K562 (cell line): ENCODE results near the gene EYA2. TPM values are rescaled to one million over a fixed set of nuclear protein-coding genes. Genes with fewer than 3 reads are reported as not detected.

ENCODE experiments used
- ATAC-seq: fragments of 200-7000 bp; cut with Tn5 transposase; 3 replicates; pipeline ENCODE4 v1.9.1; 2020; ENCODE audit warnings: moderate library complexity
- BruUV-seq: library from RNA; stranded (reverse); fragments of 400-500 nt; replicated peaks from 2 replicates; lab custom pipeline; 2021; lab: Mats Ljungman, UMichigan
- CTCF ChIA-PET: fragments of 300-600 bp; formaldehyde crosslinking; extraction: SDS; loops from one replicate; lab custom pipeline; 2021; ENCODE audit warnings: low intra/inter-chr PET ratio; lab: Yijun Ruan, JAX
- POLR2A ChIA-PET: fragments of 300-600, 350-650 bp; sonication (Branson Sonifier 250); formaldehyde crosslinking; extraction: SDS; loops from one replicate; lab custom pipeline; 2021; ENCODE audit warnings: antibody characterized with exemption, inconsistent platforms; lab: Yijun Ruan, JAX
- DNase-seq, 4 experiments: peaks; one replicate each; pipeline versions ENCODE4 v3.0.0 to v3.0.0-alpha.2; 2011 to 2018; ENCODE audit warnings: low spot score in 3 of 4, mixed read lengths in 3 of 4; ENCODE audit errors: extremely low read depth in 1 of 4
- FAIRE-seq: peaks from 2 replicates; lab custom pipeline; 2011; peaks lifted over from hg19 to GRCh38; lab: Jason Lieb, UNC
- H2AFZ ChIP-seq: 2 replicates; pipeline ENCODE4 v1.6.0; 2011; ENCODE audit warnings: low read depth, low read length, control low read depth, inconsistent platforms
- H3K27ac ChIP-seq: fragments of 200-600 bp; 3 replicates; pipeline ENCODE4 v1.8.0; 2011; ENCODE audit warnings: low read depth, mild to moderate bottlenecking, control low read depth, inconsistent platforms, low read length, moderate library complexity, mixed read lengths; ENCODE audit errors: extremely low read depth
- H3K27me3 ChIP-seq, 2 experiments: fragments of 300-600 bp in 1 of 2; 2 replicates in 1 of 2; 3 replicates in 1 of 2; pipeline versions ENCODE4 v1.6.0 to v1.8.0; 2011; ENCODE audit warnings: inconsistent platforms in 2 of 2, low read length in 2 of 2, mild to moderate bottlenecking in 1 of 2, mixed read lengths in 1 of 2, moderate library complexity in 1 of 2; ENCODE audit not compliant: control insufficient read depth in 2 of 2, insufficient read depth in 2 of 2
- H3K36me3 ChIP-seq: fragments of 300-600 bp; 3 replicates; pipeline ENCODE4 v1.8.0; 2011; ENCODE audit warnings: mild to moderate bottlenecking, low read length, inconsistent platforms; ENCODE audit not compliant: control insufficient read depth, insufficient read depth
- H3K4me1 ChIP-seq, 2 experiments: fragments of 200-600 bp in 1 of 2; replicated peaks in 1 of 2; 2 replicates in 1 of 2; 3 replicates in 1 of 2; pipeline versions ENCODE4 v1.5.1 to v1.8.0; 2011; ENCODE audit warnings: inconsistent platforms in 2 of 2, low read length in 2 of 2, mild to moderate bottlenecking in 1 of 2, mixed read lengths in 1 of 2, moderate library complexity in 1 of 2; ENCODE audit not compliant: control insufficient read depth in 2 of 2, insufficient read depth in 2 of 2
- H3K4me2 ChIP-seq: 2 replicates; pipeline ENCODE4 v1.6.1; 2011; ENCODE audit warnings: low read length, control low read depth, inconsistent platforms, mixed read lengths; ENCODE audit not compliant: insufficient read depth
- H3K4me3 ChIP-seq: fragments of 200-600 bp; sonication (generic), shearing (Covaris generic); 2 replicates; pipeline ENCODE4 v1.5.1; 2016; ENCODE audit warnings: control low read depth, inconsistent platforms
- H3K79me2 ChIP-seq: fragments of 200-600 bp; 3 replicates; pipeline ENCODE4 v1.8.0; 2011; ENCODE audit warnings: low read length, inconsistent platforms; ENCODE audit not compliant: control insufficient read depth, insufficient read depth
- H3K9ac ChIP-seq, 2 experiments: 2 replicates each; pipeline versions ENCODE4 v1.6.0 to v1.6.1; 2011; ENCODE audit warnings: low read depth in 2 of 2, low read length in 2 of 2, control low read depth in 1 of 2, inconsistent platforms in 1 of 2, mild to moderate bottlenecking in 1 of 2, mixed read lengths in 1 of 2; ENCODE audit not compliant: insufficient read depth in 1 of 2
- H3K9me1 ChIP-seq: one replicate; pipeline ENCODE4 v1.6.0; 2011; ENCODE audit warnings: inconsistent platforms, mild to moderate bottlenecking, low read length, moderate library complexity; ENCODE audit not compliant: control insufficient read depth, insufficient read depth
- H3K9me3 ChIP-seq: replicated peaks from 2 replicates; pipeline ENCODE4 v1.5.1; 2011; ENCODE audit warnings: low read depth, low read length, inconsistent platforms; ENCODE audit not compliant: control insufficient read depth, insufficient read depth
- H4K20me1 ChIP-seq: replicated peaks from 2 replicates; pipeline ENCODE4 v1.6.1; 2011; ENCODE audit warnings: low read length, inconsistent platforms, mixed read lengths; ENCODE audit not compliant: control insufficient read depth, insufficient read depth
- EGR1 ChIP-seq: fragments of 450-650 bp; conservative IDR thresholded peaks from 2 replicates; pipeline ENCODE4 v1.6.1; 2017; ENCODE audit warnings: mild to moderate bottlenecking
- GABPA ChIP-seq: fragments of 200-800 bp; sonication (Bioruptor generic); conservative IDR thresholded peaks from 2 replicates; pipeline ENCODE4 v1.6.1; 2016; ENCODE audit warnings: low read depth, missing genetic modification characterization, missing compliant biosample characterization
- HMG20B ChIP-seq: fragments of 250-450 bp; sonication (Bioruptor Pico); IDR thresholded peaks from 2 replicates; pipeline ENCODE4 v1.5.0; 2021; ENCODE audit warnings: mild to moderate bottlenecking
- PRPF4 ChIP-seq: fragments of 200-400 bp; formaldehyde crosslinking; IDR thresholded peaks from one replicate; pipeline ENCODE4 v1.6.1; 2017; ENCODE audit warnings: low read length, low read depth, mild to moderate bottlenecking; ENCODE audit not compliant: insufficient read depth, poor library complexity, severe bottlenecking
- PTRF ChIP-seq: fragments of 450-650 bp; IDR thresholded peaks from 2 replicates; pipeline ENCODE4 v1.6.1; 2016; ENCODE audit warnings: mild to moderate bottlenecking, missing genetic modification characterization, missing compliant biosample characterization
- ZNF224 ChIP-seq: sonication (generic); formaldehyde crosslinking; IDR thresholded peaks from 2 replicates; pipeline ENCODE4 v1.8.0; 2022; ENCODE audit warnings: mild to moderate bottlenecking, missing genetic modification reagents
- ZNF274 ChIP-seq: IDR thresholded peaks from 2 replicates; pipeline ENCODE4 v1.6.1; 2011; ENCODE audit warnings: low read depth, mild to moderate bottlenecking, low read length, moderate library complexity, borderline replicate concordance
- ZNF324 ChIP-seq: fragments of 250-450 bp; sonication (Bioruptor Pico); IDR thresholded peaks from 2 replicates; pipeline ENCODE4 v1.4.0; 2020; ENCODE audit warnings: mild to moderate bottlenecking
- ZNF639 ChIP-seq, 2 experiments: fragments of 200-800 bp in 1 of 2; sonication (Bioruptor generic) in 1 of 2; sonication (generic) in 1 of 2; formaldehyde crosslinking in 1 of 2; IDR thresholded peaks in 1 of 2; conservative IDR thresholded peaks in 1 of 2; 2 replicates each; pipeline versions ENCODE4 v1.5.0 to v1.6.1; 2016 to 2020; ENCODE audit warnings: missing compliant biosample characterization in 1 of 2, missing genetic modification characterization in 1 of 2, missing genetic modification reagents in 1 of 2
- WGBS: fragments of 100-300 bp; shearing (Covaris generic); methylation state at CpG from one replicate; pipeline ENCODE4 v1.1.6; 2016; ENCODE audit warnings: low coverage, mixed read lengths; ENCODE audit not compliant: insufficient coverage; ENCODE audit errors: missing lambda C conversion rate; 5-methylcytosine and 5-hydroxymethylcytosine counted together
- in situ Hi-C: fragments of 300-500 bp; cut with MboI; formaldehyde crosslinking; loops from 4 replicates; pipeline ENCODE4 v1.15.0; 2018; ENCODE audit warnings: inconsistent platforms, mixed read lengths
- intact Hi-C: fragments of 100-400 bp; cut with micrococcal nuclease; formaldehyde crosslinking; loops from 2 replicates; pipeline ENCODE4 v1.14.2; 2022
- polyA plus RNA-seq, 8 experiments: library from polyadenylated mRNA; depleted of rRNA in 4 of 8; stranded (reverse) in 5 of 8; unstranded in 3 of 8; fragments of >200 nt; fragmentation: Nextera tagmentation in 2 of 8; fragmentation: Illumina TruSeq in 1 of 8; extraction: Ambion mirVana in 2 of 8; extraction: Trizol in 1 of 8; gene quantifications; 2 replicates each; pipeline versions ENCODE4 v1.2.1 to v1.2.3, GENCODE V29; 2011 to 2014; ENCODE audit warnings: inconsistent platforms in 1 of 8, missing spikeins in 1 of 8
- total RNA-seq, 7 experiments: library from RNA; depleted of rRNA in 6 of 7; stranded (reverse); fragments of >200 nt in 6 of 7; fragmentation: Illumina TruSeq in 2 of 7; extraction: Trizol in 2 of 7; gene quantifications; 2 replicates each; pipeline versions ENCODE4 v1.2.1 to v1.2.3, GENCODE V29; 2011 to 2021; ENCODE audit warnings: low replicate concordance in 1 of 7
- TF ChIP-seq, protein P1 (sequence below): fragments of 450-650 bp; IDR thresholded peaks from 2 replicates; pipeline ENCODE4 v1.6.1; 2018; ENCODE audit not compliant: partially characterized antibody
- TF ChIP-seq, protein P2 (sequence below): sonication (generic); formaldehyde crosslinking; IDR thresholded peaks from 2 replicates; pipeline ENCODE4 v1.8.1; 2023; ENCODE audit warnings: mild to moderate bottlenecking, missing genetic modification reagents

Gene EYA2
- total and polyA plus RNA-seq, 9 of the 15 experiments (the other 6 are each of a cell fraction or from before 2014, with no cell fraction given): 0.03 TPM; not detected in 8

GRCh38 chr20:47099825-47100441 is 205.3 kb downstream of the EYA2 start (continued):
- no peak for TF ChIP-seq ZNF224 (CRISPR knock-in tag)
- TF ChIP-seq ZNF324 (CRISPR knock-in tag): no peak
- TF ChIP-seq EGR1: no peak
- TF ChIP-seq PTRF: no peak
- TF ChIP-seq, protein P1, sequence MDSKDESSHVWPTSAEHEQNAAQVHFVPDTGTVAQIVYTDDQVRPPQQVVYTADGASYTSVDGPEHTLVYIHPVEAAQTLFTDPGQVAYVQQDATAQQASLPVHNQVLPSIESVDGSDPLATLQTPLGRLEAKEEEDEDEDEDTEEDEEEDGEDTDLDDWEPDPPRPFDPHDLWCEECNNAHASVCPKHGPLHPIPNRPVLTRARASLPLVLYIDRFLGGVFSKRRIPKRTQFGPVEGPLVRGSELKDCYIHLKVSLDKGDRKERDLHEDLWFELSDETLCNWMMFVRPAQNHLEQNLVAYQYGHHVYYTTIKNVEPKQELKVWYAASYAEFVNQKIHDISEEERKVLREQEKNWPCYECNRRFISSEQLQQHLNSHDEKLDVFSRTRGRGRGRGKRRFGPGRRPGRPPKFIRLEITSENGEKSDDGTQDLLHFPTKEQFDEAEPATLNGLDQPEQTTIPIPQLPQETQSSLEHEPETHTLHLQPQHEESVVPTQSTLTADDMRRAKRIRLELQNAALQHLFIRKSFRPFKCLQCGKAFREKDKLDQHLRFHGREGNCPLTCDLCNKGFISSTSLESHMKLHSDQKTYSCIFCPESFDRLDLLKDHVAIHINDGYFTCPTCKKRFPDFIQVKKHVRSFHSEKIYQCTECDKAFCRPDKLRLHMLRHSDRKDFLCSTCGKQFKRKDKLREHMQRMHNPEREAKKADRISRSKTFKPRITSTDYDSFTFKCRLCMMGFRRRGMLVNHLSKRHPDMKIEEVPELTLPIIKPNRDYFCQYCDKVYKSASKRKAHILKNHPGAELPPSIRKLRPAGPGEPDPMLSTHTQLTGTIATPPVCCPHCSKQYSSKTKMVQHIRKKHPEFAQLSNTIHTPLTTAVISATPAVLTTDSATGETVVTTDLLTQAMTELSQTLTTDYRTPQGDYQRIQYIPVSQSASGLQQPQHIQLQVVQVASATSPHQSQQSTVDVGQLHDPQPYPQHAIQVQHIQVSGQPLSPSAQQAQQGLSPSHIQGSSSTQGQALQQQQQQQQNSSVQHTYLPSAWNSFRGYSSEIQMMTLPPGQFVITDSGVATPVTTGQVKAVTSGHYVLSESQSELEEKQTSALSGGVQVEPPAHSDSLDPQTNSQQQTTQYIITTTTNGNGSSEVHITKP: no peak
- no peak for TF ChIP-seq HMG20B (CRISPR knock-in tag)

GRCh38 chr20:47102629-47103028 is 208.0 kb downstream of the EYA2 start:
- no TSS peak for BruUV-seq
- CTCF ChIA-PET: no interaction called here
- peaks cover 1 to 7% of the 10 kb centered on the region in 2 experiments; a peak in 3 of 5 replicates for H3K27me3 ChIP-seq
- in situ Hi-C loops (no loop called here), intact Hi-C loops (no loop called here)
- DNase-seq: no peak
- no peaks in the 10 kb centered on the region for H4K20me1 ChIP-seq
- FAIRE-seq: no peak
- H3K4me1 ChIP-seq: no peaks in the 10 kb centered on the region
- no peak overlapping the region for H3K4me3 ChIP-seq
- no peak for ATAC-seq
- H3K36me3 ChIP-seq: no peaks in the 10 kb centered on the region
- no peak overlapping the region for H2AFZ ChIP-seq
- no peak overlapping the region for H3K4me2 ChIP-seq
- H3K79me2 ChIP-seq: no peaks in the 10 kb centered on the region
- no peak overlapping the region for H3K9ac ChIP-seq
- POLR2A ChIA-PET: interaction anchor here (0.6 kb wide), 1 partner anchor 561 kb away, joined by 5 read pairs; no protein-coding TSS in a partner anchor
- H3K27ac ChIP-seq: no peak overlapping the region
- no peaks in the 10 kb centered on the region; the same call in 1 of the 2 replicates for H3K9me3 ChIP-seq
- H3K9me1 ChIP-seq: no peaks in the 10 kb centered on the region
- WGBS: 0% methylated on average over 2 of the region's 2 CpGs
- TF ChIP-seq ZNF639 (CRISPR knock-in tag; conservative IDR thresholded peaks at IDR 0.05 in 1 of 2, IDR thresholded peaks at IDR 0.05 in 1 of 2) (no peak), GABPA (tag) (no peak), PRPF4 (no peak), ZNF274 (no peak)
- TF ChIP-seq, protein P2, sequence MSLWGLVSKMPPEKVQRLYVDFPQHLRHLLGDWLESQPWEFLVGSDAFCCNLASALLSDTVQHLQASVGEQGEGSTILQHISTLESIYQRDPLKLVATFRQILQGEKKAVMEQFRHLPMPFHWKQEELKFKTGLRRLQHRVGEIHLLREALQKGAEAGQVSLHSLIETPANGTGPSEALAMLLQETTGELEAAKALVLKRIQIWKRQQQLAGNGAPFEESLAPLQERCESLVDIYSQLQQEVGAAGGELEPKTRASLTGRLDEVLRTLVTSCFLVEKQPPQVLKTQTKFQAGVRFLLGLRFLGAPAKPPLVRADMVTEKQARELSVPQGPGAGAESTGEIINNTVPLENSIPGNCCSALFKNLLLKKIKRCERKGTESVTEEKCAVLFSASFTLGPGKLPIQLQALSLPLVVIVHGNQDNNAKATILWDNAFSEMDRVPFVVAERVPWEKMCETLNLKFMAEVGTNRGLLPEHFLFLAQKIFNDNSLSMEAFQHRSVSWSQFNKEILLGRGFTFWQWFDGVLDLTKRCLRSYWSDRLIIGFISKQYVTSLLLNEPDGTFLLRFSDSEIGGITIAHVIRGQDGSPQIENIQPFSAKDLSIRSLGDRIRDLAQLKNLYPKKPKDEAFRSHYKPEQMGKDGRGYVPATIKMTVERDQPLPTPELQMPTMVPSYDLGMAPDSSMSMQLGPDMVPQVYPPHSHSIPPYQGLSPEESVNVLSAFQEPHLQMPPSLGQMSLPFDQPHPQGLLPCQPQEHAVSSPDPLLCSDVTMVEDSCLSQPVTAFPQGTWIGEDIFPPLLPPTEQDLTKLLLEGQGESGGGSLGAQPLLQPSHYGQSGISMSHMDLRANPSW (CRISPR knock-in tag): no peak
